RWPE2 (cell line): Measurements from ENCODE around the gene TSHZ2.

Source experiments
- ATAC-seq: fragments of 200-7000 bp; cut with Tn5 transposase; 3 replicates; pipeline ENCODE4 v1.9.1; 2021; ENCODE audit warnings: low read depth
- DNase-seq: peaks from one replicate; pipeline ENCODE4 v3.0.0-alpha.2; 2020; ENCODE audit warnings: low spot score
- H3K27ac ChIP-seq: fragments of 450-650 bp; 2 replicates; pipeline ENCODE4 v1.5.1; 2017; ENCODE audit warnings: mild to moderate bottlenecking; ENCODE audit not compliant: poor library complexity, severe bottlenecking
- H3K27me3 ChIP-seq: fragments of 250-450 bp; sonication (Bioruptor Pico); 2 replicates; pipeline ENCODE4 v1.5.1; 2021; ENCODE audit warnings: mild to moderate bottlenecking, moderate library complexity; ENCODE audit not compliant: insufficient read depth, poor library complexity, severe bottlenecking
- H3K36me3 ChIP-seq: fragments of 250-450 bp; sonication (Bioruptor Pico); 2 replicates; pipeline ENCODE4 v1.5.1; 2020; ENCODE audit warnings: low read depth, mild to moderate bottlenecking, moderate library complexity
- H3K4me1 ChIP-seq: fragments of 250-450 bp; sonication (Bioruptor Pico); 2 replicates; pipeline ENCODE4 v1.5.1; 2021; ENCODE audit warnings: mild to moderate bottlenecking, moderate library complexity; ENCODE audit not compliant: insufficient read depth, poor library complexity, severe bottlenecking
- H3K4me3 ChIP-seq: fragments of 250-450 bp; sonication (Bioruptor Pico); 2 replicates; pipeline ENCODE4 v1.5.1; 2021; ENCODE audit warnings: mild to moderate bottlenecking, moderate library complexity; ENCODE audit not compliant: severe bottlenecking
- H3K9me3 ChIP-seq: fragments of 250-450 bp; sonication (Bioruptor Pico); 2 replicates; pipeline ENCODE4 v1.5.1; 2021; ENCODE audit warnings: mild to moderate bottlenecking, moderate library complexity; ENCODE audit not compliant: severe bottlenecking
- TF ChIP-seq, protein P1 (sequence below): fragments of 450-650 bp; IDR thresholded peaks from one replicate; pipeline ENCODE4 v1.5.1; 2017; ENCODE audit warnings: mild to moderate bottlenecking, moderate library complexity; ENCODE audit not compliant: poor library complexity, severe bottlenecking

TSHZ2 gene

DNA sequence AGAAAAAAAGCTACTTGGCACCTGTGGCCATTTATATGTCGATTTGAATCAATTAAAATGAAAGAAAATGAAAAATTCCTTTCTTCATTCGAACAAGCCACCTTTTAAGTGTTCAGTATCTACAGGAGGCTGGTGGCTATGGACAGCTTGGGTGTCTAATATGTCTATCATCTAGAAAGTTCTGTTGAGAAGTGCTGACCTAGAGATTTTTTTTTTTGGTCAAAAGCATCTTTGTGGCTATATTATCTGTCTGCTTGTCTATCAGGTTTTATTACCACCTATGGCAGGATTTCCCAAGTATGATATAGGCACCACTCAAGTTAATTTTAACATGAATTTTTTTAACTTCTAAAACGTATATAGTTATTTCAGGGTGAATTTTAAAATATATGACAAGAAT, 250.8 kb downstream of the TSHZ2 start:
- DNase-seq (no peak), ATAC-seq (no peak)
- Histone ChIP-seq H3K27ac (no peak overlapping the region), H3K4me3 (no peak overlapping the region), H3K36me3 (no peaks in the 10 kb centered on the region), H3K4me1 (peaks cover 9% of the 10 kb centered on the region), H3K27me3 (peaks cover 5% of the 10 kb centered on the region), H3K9me3 (no peaks in the 10 kb centered on the region)
- TF ChIP-seq, protein P1, sequence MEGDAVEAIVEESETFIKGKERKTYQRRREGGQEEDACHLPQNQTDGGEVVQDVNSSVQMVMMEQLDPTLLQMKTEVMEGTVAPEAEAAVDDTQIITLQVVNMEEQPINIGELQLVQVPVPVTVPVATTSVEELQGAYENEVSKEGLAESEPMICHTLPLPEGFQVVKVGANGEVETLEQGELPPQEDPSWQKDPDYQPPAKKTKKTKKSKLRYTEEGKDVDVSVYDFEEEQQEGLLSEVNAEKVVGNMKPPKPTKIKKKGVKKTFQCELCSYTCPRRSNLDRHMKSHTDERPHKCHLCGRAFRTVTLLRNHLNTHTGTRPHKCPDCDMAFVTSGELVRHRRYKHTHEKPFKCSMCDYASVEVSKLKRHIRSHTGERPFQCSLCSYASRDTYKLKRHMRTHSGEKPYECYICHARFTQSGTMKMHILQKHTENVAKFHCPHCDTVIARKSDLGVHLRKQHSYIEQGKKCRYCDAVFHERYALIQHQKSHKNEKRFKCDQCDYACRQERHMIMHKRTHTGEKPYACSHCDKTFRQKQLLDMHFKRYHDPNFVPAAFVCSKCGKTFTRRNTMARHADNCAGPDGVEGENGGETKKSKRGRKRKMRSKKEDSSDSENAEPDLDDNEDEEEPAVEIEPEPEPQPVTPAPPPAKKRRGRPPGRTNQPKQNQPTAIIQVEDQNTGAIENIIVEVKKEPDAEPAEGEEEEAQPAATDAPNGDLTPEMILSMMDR: no peak

DNA sequence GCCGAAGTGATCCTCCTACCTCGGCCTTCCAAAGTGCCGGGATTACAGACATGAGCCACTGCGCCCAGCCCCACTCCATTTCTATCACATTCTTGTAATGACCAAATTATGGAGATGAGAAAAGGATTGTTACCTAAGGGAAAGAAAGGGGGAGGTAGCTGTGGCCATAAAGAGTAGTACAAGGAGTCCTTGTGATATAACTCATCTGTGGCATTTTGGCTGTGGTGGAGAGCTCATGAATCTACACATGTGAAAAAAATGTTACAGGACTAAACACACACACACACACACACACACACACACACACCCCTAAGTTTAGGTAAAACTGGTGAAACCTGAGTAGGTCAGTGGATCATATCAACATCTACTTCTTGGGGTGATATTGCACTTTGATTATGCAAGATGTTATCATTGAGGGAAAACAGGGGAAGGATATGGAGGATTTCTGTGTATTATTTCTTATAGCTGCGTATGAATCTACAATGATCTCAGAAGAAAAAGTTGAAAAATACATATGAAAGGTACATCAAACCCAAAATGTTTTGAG, 251.5 kb downstream of the TSHZ2 start:
- H3K27me3 ChIP-seq: no peaks in the 10 kb centered on the region
- H3K27ac ChIP-seq: no peak overlapping the region
- no peaks in the 10 kb centered on the region for H3K9me3 ChIP-seq
- no peak for ATAC-seq
- no peak overlapping the region for H3K4me3 ChIP-seq
- DNase-seq: no peak
- TF ChIP-seq, protein P1: no peak
- no peaks in the 10 kb centered on the region for H3K36me3 ChIP-seq
- H3K4me1 ChIP-seq: peaks cover 9% of the 10 kb centered on the region

DNA sequence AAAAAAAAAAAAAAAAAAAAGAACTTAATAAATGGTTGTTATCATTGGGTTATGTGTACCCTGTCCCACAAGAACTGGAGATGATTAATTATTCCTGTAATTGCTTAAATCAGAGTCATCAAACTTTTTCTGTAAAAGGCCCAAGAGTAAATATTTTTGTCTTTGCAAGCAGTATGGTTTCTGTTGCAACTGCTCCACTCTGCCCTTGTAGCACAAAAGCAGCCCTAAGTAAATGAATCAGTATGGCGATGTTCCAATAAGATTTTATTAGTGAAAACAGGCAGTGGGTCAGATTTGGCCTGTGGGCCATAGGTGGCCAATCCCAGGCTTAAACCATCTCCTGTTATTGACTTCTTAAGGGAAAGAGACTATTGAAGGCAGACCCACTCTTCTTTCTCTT, 252.7 kb downstream of the TSHZ2 start:
- Histone ChIP-seq H3K9me3 (no peaks in the 10 kb centered on the region), H3K4me3 (no peak overlapping the region), H3K27ac (no peak overlapping the region), H3K27me3 (no peaks in the 10 kb centered on the region), H3K36me3 (no peaks in the 10 kb centered on the region), H3K4me1 (peaks cover 9% of the 10 kb centered on the region)
- TF ChIP-seq, protein P1: no peak
- DNase-seq (no peak), ATAC-seq (peak; percentile 26; the same call in 2 of the 3 replicates)

DNA sequence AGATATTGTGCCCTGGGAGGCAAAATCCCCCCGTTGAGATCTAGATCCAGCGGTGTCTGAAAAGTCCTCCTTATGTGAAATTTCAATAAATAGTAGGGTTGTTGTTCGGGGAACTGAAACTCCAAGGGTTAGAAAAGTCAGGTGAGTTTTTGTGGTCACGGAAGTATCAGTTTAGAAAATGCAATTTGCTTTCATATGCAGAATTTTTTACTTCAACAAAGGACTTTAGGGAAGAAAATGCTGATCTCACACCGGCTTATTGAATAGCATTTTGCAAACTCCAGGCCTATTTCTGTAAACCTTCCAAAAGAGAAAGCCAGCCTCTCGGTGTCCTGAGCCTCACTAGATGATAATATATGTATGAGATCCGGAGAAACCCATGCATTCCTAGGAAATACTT, 254.7 kb downstream of the TSHZ2 start:
- TF ChIP-seq, protein P1: no peak
- Histone ChIP-seq H3K36me3 (no peaks in the 10 kb centered on the region), H3K27ac (no peak overlapping the region), H3K4me1 (peaks cover 9% of the 10 kb centered on the region), H3K9me3 (no peaks in the 10 kb centered on the region), H3K27me3 (no peaks in the 10 kb centered on the region), H3K4me3 (no peak overlapping the region)
- DNase-seq: no peak
- ATAC-seq: no peak

DNA sequence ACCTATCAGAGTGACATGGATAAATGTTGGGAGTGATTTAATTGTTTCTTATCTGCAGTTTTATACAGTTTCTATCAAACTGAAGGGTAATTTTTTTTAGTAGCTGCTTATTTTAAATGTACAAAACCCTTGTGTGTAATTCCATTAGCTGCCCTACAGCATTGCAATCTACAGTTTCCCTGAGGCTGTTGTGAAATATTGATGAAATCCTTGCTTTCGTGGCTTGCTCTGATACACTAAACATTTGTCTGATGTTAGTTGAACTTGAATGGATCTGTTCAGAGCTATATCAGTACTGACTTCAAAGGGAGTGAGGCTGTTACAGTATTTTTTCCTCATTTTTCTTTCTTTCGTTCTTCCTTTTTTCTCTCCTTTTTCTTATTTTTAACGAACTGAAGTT, 255.4 kb downstream of the TSHZ2 start:
- ATAC-seq: no peak
- Histone ChIP-seq H3K4me3 (no peak overlapping the region), H3K36me3 (no peaks in the 10 kb centered on the region), H3K27me3 (peaks cover under 1% of the 10 kb centered on the region), H3K4me1 (peaks cover 9% of the 10 kb centered on the region), H3K9me3 (no peaks in the 10 kb centered on the region), H3K27ac (no peak overlapping the region)
- TF ChIP-seq, protein P1: no peak
- no peak for DNase-seq
